Renal pelvis (tissue), 4 donors: ENCODE results near the gene HDAC4. TPM values are rescaled to one million over a fixed set of nuclear protein-coding genes. Genes with fewer than 3 reads are reported as not detected.
A peak's percentile ranks its signal among the peaks of the same experiment; 100 is the strongest.

Experiments used
- DNase-seq: peaks from one replicate; pipeline ENCODE4 v3.0.0-alpha.2; 2013
- polyA plus RNA-seq, 3 donors: library from polyadenylated mRNA; unstranded; fragments of 120-200 nt; gene quantifications; one replicate each; pipeline ENCODE4 v1.2.1, GENCODE V29; 2013; ENCODE audit not compliant: insufficient read length in 3 of 3

The HDAC4 gene
- polyA plus RNA-seq, 3 donors = 13.7 to 23.9 (median 14.0) TPM

- no peak for DNase-seq
Observed at GRCh38 chr2:239156516-239157265, 244.1 kb downstream of the HDAC4 start.

- DNase-seq = no peak
Observed at GRCh38 chr2:239155806-239156480, 244.9 kb downstream of the HDAC4 start.

GRCh38 chr2:239154971-239155805, 245.6 kb downstream of the HDAC4 start:
- DNase-seq = no peak

- DNase-seq = no peak
Observed at GRCh38 chr2:239153806-239154591, 246.8 kb downstream of the HDAC4 start.

- no peak for DNase-seq
Observed at GRCh38 chr2:239152916-239153305, 247.9 kb downstream of the HDAC4 start.

- DNase-seq = no peak
Observed at GRCh38 chr2:239152239-239152915, 248.4 kb downstream of the HDAC4 start.

GRCh38 chr2:239151201-239152131, 249.4 kb downstream of the HDAC4 start:
- no peak for DNase-seq

- DNase-seq = no peak
Observed at GRCh38 chr2:239150125-239151011, 250.5 kb downstream of the HDAC4 start.

- no peak for DNase-seq
Observed at GRCh38 chr2:239149501-239149900, 251.3 kb downstream of the HDAC4 start.

GRCh38 chr2:239148495-239149200, 252.2 kb downstream of the HDAC4 start:
- no peak for DNase-seq

GRCh38 chr2:239147376-239147775, 253.4 kb downstream of the HDAC4 start:
- no peak for DNase-seq

GRCh38 chr2:239146741-239147181, 254.1 kb downstream of the HDAC4 start:
- DNase-seq = no peak

GRCh38 chr2:239146011-239146641, 254.7 kb downstream of the HDAC4 start:
- DNase-seq = no peak

- DNase-seq = no peak
Observed at GRCh38 chr2:239145601-239146000, 255.2 kb downstream of the HDAC4 start.

GRCh38 chr2:239145106-239145505, 255.7 kb downstream of the HDAC4 start:
- DNase-seq = no peak

- DNase-seq = no peak
Observed at GRCh38 chr2:239144713-239144999, 256.2 kb downstream of the HDAC4 start.

- DNase-seq = peak; percentile 33
Observed at GRCh38 chr2:239143858-239144712, 256.7 kb downstream of the HDAC4 start.
